HG03460 (cell line): ENCODE measurements around the gene ERVMER34-1.

Experiments used
- ATAC-seq: cut with Tn5 transposase; IDR thresholded peaks from one replicate; pipeline ENCODE4 v1.9.1; 2021; ENCODE audit not compliant: unreplicated experiment

Gene ERVMER34-1

GRCh38 chr4:52721968-52722815 is 29.0 kb downstream of the ERVMER34-1 start:
- ATAC-seq = peak; percentile 97

GRCh38 chr4:52718123-52718522 is 33.1 kb downstream of the ERVMER34-1 start:
- ATAC-seq = no peak

DNA sequence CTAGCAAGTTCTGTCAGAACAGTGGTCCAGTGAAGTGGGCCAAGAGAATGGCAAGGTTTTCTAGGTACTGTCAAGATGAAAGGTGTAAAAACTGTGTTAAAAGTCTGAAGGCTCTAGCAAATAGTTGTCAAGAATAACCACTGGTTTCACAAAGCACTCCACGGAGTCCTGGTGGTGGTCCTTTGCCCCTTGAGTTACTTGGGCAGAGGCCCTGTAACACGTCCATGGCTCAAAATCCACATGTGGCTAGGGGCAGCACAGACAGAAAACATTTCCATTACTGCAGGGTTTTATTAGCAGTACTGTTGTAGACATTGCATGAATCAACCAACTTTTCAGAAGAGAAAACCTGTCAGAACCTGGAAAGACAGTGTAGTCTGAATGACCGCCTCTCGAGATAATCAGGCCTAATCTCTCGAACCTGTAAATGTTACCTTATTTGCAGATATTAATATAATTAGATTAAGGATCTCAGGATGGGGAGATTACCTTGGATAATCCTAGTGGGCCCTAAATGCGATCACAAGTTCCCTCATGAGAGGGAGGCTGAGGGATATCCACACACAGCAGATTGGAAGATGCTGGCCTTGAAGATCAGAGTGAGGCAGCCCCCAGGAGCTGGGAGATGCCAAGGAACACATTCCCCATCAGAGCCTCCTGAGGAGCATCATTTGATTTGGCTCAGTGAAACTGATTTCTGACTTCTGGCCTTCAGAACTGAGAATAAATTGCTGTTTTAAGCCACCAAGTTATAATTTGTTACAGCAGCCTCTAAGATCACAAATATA is 34.7 kb downstream of the ERVMER34-1 start:
- no peak for ATAC-seq

GRCh38 chr4:52715914-52716313 is 35.3 kb downstream of the ERVMER34-1 start:
- no peak for ATAC-seq

DNA sequence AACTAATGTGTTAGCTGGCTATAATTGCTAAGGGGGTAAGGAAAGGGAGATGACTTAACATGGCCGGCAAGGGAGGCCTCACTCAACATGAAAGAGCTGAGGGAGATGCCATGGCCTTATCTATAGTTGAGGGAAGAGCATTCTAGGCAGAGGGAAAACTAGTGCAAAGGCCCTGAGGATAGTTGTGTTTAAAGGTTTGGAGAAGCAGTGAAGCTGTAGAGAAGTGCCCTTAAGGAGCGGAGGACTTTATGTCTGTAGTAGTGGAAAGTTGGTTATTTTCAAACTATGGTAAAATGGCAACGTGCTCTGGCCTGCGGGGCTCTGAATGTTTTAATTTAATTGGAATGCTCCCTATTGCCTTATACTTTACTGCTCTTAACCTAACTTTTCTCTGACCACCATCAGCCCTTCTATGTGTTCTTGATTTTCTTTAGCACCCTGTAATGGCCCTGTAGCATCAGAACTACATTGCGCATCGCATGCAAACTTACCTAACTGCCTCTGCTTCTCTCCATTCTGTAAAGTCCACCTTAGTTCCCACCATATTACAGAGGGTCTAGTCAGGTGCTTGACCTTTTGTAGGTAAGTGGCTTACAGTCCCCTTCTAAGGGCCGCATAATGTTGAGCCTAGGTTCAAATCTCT is 35.8 kb downstream of the ERVMER34-1 start:
- ATAC-seq = no peak

DNA sequence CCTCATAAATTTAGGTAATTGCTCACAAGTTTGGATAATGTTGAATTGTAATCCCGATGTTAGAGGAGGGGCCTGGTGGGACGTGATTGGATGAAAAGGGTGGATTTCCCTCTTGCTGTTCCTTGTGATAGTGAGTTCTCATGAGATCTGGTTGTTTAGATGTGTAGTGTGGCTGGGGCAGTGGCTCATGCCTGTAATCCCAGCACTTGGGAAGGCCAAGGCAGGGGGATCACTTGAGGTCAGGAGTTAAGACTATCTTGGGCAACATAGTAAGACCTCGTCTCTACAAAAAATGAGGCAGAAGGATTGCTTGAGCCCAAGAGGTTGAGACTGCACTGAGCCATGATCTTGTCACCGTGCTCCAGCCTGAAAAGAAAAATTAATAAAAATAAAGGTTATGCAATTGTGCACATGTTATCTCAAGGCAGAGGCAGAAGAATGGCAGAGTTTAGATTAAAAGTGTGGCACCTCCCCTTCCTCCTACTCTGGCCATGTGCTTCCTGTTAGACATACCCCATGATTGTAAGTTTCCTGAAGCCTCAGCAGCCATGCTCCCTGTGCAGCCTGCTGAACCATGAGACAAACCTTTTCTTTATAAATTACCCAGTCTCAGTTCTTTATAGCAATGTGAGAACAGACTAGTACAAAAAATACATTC is 36.5 kb downstream of the ERVMER34-1 start:
- no peak for ATAC-seq

- ATAC-seq = no peak
These were observed 37.7 kb downstream of the ERVMER34-1 start for GRCh38 chr4:52713456-52713937.

DNA sequence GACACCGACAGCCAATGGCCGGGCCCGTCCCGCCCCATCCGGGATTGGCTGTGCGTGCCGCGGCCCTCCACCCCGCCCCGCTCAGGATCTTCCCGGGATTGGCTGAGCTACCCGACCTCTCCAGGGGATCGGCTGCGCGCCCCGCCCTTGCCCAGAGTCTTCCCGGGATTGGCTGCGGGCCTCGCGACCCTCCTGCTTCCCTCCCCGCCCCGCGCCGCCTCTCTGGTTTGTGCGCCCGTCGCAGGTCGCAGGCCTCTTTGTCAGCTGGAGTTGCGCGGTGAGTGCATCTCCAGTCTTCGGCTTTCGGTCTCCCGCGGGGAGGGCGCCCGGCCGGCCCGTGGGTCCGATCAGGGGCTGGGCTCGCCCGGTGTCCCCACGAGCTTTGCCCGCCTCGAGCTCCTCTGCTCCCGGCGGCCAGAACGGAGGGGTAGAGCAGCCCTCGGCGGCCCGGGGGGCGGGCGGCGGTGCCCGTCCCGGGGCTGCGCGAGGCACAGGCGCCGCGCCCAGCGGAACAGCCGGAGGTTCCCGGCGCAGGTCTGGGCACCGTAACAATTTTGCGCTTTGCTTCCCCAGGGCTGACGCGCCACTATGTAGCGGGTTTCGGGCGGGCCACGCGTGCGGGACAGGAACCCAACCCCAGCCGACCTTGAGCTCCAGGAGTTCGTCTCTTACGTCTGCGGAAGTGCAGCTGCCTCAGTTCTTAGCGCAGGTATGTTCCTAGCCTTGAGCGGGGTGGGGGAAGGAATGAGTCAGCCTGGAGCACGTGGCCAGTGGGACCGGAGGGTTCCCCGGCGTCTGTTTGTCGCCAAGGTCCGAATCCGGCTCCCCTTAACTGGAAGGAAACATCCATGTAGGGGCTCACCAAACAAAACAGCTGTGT is 38.7 kb downstream of the ERVMER34-1 start:
- ATAC-seq = peak; percentile 90

GRCh38 chr4:52711834-52712250 is 39.4 kb downstream of the ERVMER34-1 start:
- ATAC-seq = peak; percentile 1

DNA sequence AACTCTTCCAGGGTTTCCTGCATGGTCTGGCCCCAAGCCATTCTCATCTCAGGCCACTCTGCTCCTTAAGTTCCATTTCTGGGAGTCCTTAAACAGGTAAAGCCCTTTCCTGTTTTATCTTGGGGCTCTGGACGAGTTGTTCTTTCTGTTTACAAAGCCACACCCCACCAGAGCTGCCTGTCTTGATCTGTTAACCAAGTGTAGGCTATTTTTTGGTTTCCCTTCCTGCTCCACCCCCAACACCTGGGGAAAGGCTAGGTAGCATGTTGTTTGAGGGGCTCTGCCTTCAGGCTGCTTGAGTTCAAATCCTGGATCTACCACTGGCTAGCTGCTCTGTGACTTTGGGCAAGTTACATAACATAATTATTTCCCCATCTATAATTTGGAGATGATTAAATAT is 40.0 kb downstream of the ERVMER34-1 start:
- no peak for ATAC-seq

DNA sequence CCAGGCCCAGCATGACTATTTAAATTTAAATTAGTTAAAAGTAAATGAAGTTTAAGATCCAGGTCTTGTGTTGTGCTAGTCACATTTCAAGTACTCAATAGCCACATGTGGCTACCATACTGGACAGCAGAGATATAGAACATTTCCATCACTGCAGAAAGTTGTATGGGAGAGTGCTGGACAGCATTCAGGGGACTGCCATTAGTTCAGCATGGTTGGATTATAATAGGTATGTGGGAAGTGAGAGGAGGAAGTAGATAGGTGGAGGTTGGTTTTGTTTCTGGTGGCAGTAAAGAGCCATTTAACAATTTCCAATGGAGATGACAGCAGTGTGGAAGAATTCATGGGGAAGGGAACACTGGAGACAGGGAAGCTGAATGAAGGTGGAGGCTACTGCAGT is 42.1 kb downstream of the ERVMER34-1 start:
- no peak for ATAC-seq

- ATAC-seq = no peak
These were observed 46.6 kb downstream of the ERVMER34-1 start for GRCh38 chr4:52704661-52705060.

DNA sequence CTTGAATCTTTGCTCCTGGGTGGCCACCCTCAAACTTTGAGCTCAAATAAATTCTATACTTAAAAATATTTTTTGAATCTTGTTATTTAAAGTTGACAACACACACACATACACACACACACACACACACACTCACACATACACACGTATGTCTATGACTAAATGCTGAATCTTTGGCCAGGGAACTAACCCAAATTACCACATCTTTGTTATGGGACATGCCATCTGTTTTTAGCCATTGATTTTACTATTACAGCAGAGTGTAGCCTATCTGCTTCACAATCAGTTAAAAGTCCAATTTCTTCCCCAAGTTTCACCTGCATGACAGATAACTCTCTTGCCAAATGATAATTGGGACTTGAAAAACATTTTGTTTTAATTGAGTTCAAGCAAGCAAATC is 47.1 kb downstream of the ERVMER34-1 start:
- no peak for ATAC-seq

- ATAC-seq = peak; percentile 90
These were observed 50.0 kb downstream of the ERVMER34-1 start for GRCh38 chr4:52701207-52701606.

GRCh38 chr4:52694936-52695335 is 56.3 kb downstream of the ERVMER34-1 start:
- ATAC-seq = no peak

GRCh38 chr4:52693492-52693891 is 57.7 kb downstream of the ERVMER34-1 start:
- no peak for ATAC-seq
